MCF 10A (cell line): ENCODE data around the gene SPATA9. TPM values are rescaled to one million over a fixed set of nuclear protein-coding genes. Genes with fewer than 3 reads are reported as not detected.

Source experiments
- BruUV-seq: library from RNA; stranded (reverse); fragments of 400-500 nt; replicated peaks from 2 replicates; lab custom pipeline; 2021; lab: Mats Ljungman, UMichigan
- CTCF ChIA-PET: fragments of 300-600 bp; sonication (Branson Sonifier 250); formaldehyde crosslinking; extraction: SDS; loops from one replicate; lab custom pipeline; 2021; ENCODE audit warnings: antibody characterized with exemption, inconsistent platforms; lab: Yijun Ruan, JAX
- POLR2A ChIA-PET: fragments of 300-600, 350-650 bp; sonication (Branson Sonifier 250); formaldehyde crosslinking; extraction: SDS; loops from one replicate; lab custom pipeline; 2020; ENCODE audit warnings: antibody characterized with exemption, inconsistent platforms; lab: Yijun Ruan, JAX
- DNase-seq: peaks from one replicate; pipeline ENCODE4 v3.0.0-alpha.2; 2018; ENCODE audit not compliant: unreplicated experiment
- H3K27ac Mint-ChIP-seq: one replicate; pipeline ENCODE4 v1.8.0; 2022; ENCODE audit warnings: mild to moderate bottlenecking, low read depth, mixed read lengths; ENCODE audit not compliant: unreplicated experiment
- H3K27me3 Mint-ChIP-seq: one replicate; pipeline ENCODE4 v1.8.0; 2022; ENCODE audit warnings: mixed read lengths; ENCODE audit not compliant: insufficient read depth, unreplicated experiment
- H3K36me3 Mint-ChIP-seq: one replicate; pipeline ENCODE4 v1.8.0; 2022; ENCODE audit warnings: mild to moderate bottlenecking, moderate library complexity, mixed read lengths; ENCODE audit not compliant: insufficient read depth, unreplicated experiment
- H3K4me1 Mint-ChIP-seq: one replicate; pipeline ENCODE4 v1.8.0; 2022; ENCODE audit warnings: mixed read lengths; ENCODE audit not compliant: insufficient read depth, unreplicated experiment
- H3K4me3 Mint-ChIP-seq: one replicate; pipeline ENCODE4 v1.8.0; 2022; ENCODE audit warnings: mild to moderate bottlenecking, moderate library complexity, mixed read lengths; ENCODE audit not compliant: unreplicated experiment
- H3K9me3 Mint-ChIP-seq: one replicate; pipeline ENCODE4 v1.8.0; 2022; ENCODE audit warnings: mixed read lengths; ENCODE audit not compliant: unreplicated experiment
- CTCF ChIP-seq: fragments of 200-600 bp; IDR thresholded peaks from one replicate; pipeline ENCODE4 v1.8.0; 2022; ENCODE audit warnings: antibody characterized with exemption, mild to moderate bottlenecking; ENCODE audit not compliant: unreplicated experiment
- intact Hi-C: fragments of 100-400 bp; cut with micrococcal nuclease; formaldehyde crosslinking; loops from 2 replicates; pipeline ENCODE4 v1.14.1; 2022
- total RNA-seq: library from RNA; stranded (reverse); gene quantifications from 2 replicates; pipeline ENCODE4 v1.2.3, GENCODE V29; 2022

SPATA9 gene
- total RNA-seq, 1 experiment from 2014 or later, result not detected

DNA sequence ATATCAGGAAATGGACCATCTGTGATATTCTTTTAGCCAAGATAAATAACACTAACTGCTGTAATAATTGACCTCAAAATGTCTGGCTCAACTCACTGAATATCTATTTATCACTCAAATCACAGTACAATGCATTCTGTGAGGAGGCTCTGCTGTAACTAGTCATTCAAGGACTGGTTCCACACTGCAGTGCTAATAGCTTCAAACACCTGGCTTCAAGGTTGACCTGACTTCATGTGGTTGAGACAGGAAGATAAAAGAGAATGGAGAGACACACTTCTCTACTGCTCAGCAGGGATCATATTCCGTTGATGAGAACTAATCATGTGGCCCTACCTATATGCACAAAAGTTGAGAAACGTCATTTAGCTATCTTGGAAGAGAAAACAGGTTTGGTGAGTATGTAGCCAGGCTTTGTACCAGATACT lies 45.0 kb upstream of the SPATA9 start:
- H3K4me1 Mint-ChIP-seq, result no peaks in the 10 kb centered on the region
- H3K36me3 Mint-ChIP-seq, result no peaks in the 10 kb centered on the region
- no peak overlapping the region for H3K4me3 Mint-ChIP-seq
- ChIA-PET CTCF (no interaction called here), POLR2A (no interaction called here)
- H3K27me3 Mint-ChIP-seq, result no peaks in the 10 kb centered on the region
- TF ChIP-seq CTCF, result no peak
- H3K9me3 Mint-ChIP-seq, result no peaks in the 10 kb centered on the region
- no TSS peak for BruUV-seq
- intact Hi-C loops, result no loop called here
- DNase-seq, result no peak
- no peak overlapping the region for H3K27ac Mint-ChIP-seq

- H3K27ac Mint-ChIP-seq, result no peak overlapping the region
- DNase-seq, result no peak
- no TSS peak for BruUV-seq
- TF ChIP-seq CTCF, result no peak
- intact Hi-C loops, result no loop called here
- H3K9me3 Mint-ChIP-seq, result no peaks in the 10 kb centered on the region
- POLR2A ChIA-PET, result no interaction called here
- no peaks in the 10 kb centered on the region for H3K36me3 Mint-ChIP-seq
- no peak overlapping the region for H3K4me3 Mint-ChIP-seq
- no peaks in the 10 kb centered on the region for H3K4me1 Mint-ChIP-seq
- CTCF ChIA-PET, result interaction anchor here (0.6 kb wide), 2 partner anchors 17 to 95 kb away, joined by 3 read pairs; no protein-coding TSS in a partner anchor
- no peaks in the 10 kb centered on the region for H3K27me3 Mint-ChIP-seq
These were observed 44.3 kb upstream of the SPATA9 start for GRCh38 chr5:95726811-95727763.

GRCh38 chr5:95725937-95726810 lies 43.4 kb upstream of the SPATA9 start:
- Mint-ChIP-seq H3K36me3 (no peaks in the 10 kb centered on the region), H3K4me3 (no peak overlapping the region), H3K9me3 (no peaks in the 10 kb centered on the region), H3K4me1 (no peaks in the 10 kb centered on the region), H3K27ac (no peak overlapping the region), H3K27me3 (no peaks in the 10 kb centered on the region)
- ChIA-PET CTCF (interaction anchor here (0.6 to 3.6 kb wide), 3 partner anchors 7 to 94 kb away, joined by 3 to 16 read pairs (median 3); no protein-coding TSS in a partner anchor), POLR2A (interaction anchor here (1.5 kb wide), 1 partner anchor 97 kb away, joined by 4 read pairs; the partner anchor contains the start of gene GLRX)
- intact Hi-C loops, result no loop called here
- BruUV-seq, result no TSS peak
- no peak for TF ChIP-seq CTCF
- no peak for DNase-seq
